Measurements from ENCODE around the gene CHAD.
A peak's percentile ranks its signal among the peaks of the same experiment; 100 is the strongest.

The CHAD gene

GRCh38 chr17:50440172-50440837 lies 28.4 kb downstream of the CHAD start:
- H3K27ac Mint-ChIP-seq: peak overlapping the region; percentile 60
- TF ChIP-seq CTCF (IDR thresholded peaks at IDR 0.05): no peak
- peaks cover 4% of the 10 kb centered on the region for H3K36me3 Mint-ChIP-seq (ENCODE audit: low read depth)

GRCh38 chr17:50439008-50439407 lies 29.7 kb downstream of the CHAD start:
- Mint-ChIP-seq H3K4me3 (no peak overlapping the region), H3K27ac (no peak overlapping the region), H3K4me1 (peaks cover 10% of the 10 kb centered on the region), H3K27me3 (ENCODE audit: low read depth, poor library complexity) (no peaks in the 10 kb centered on the region), H3K9me3 (no peaks in the 10 kb centered on the region), H3K36me3 (ENCODE audit: low read depth) (peaks cover 4% of the 10 kb centered on the region)
- DNase-seq: no peak
- TF ChIP-seq CTCF (IDR thresholded peaks at IDR 0.05): no peak

More at GRCh38 chr17:50440172-50440837, 28.4 kb downstream of the CHAD start:
- Mint-ChIP-seq H3K4me1 (peaks cover 20% of the 10 kb centered on the region), H3K27me3 (ENCODE audit: low read depth, poor library complexity) (no peaks in the 10 kb centered on the region), H3K9me3 (no peaks in the 10 kb centered on the region), H3K4me3 (no peak overlapping the region)
- DNase-seq: no peak

GRCh38 chr17:50437409-50437808 lies 31.3 kb downstream of the CHAD start:
- no peak overlapping the region for H3K27ac Mint-ChIP-seq
- H3K9me3 Mint-ChIP-seq: no peaks in the 10 kb centered on the region
- peaks cover 1% of the 10 kb centered on the region for H3K4me1 Mint-ChIP-seq
- H3K27me3 Mint-ChIP-seq (ENCODE audit: low read depth, poor library complexity): no peaks in the 10 kb centered on the region
- H3K36me3 Mint-ChIP-seq (ENCODE audit: low read depth): peaks cover 4% of the 10 kb centered on the region
- DNase-seq: no peak
- H3K4me3 Mint-ChIP-seq: no peak overlapping the region
- TF ChIP-seq CTCF (IDR thresholded peaks at IDR 0.05): no peak

GRCh38 chr17:50432125-50432762 lies 36.4 kb downstream of the CHAD start:
- H3K4me1 Mint-ChIP-seq: peaks cover 44% of the 10 kb centered on the region
- no peak for TF ChIP-seq CTCF (IDR thresholded peaks at IDR 0.05)
- no peaks in the 10 kb centered on the region for H3K9me3 Mint-ChIP-seq
- H3K36me3 Mint-ChIP-seq (ENCODE audit: low read depth): peaks cover 4% of the 10 kb centered on the region
- peaks cover 6% of the 10 kb centered on the region for H3K27me3 Mint-ChIP-seq (ENCODE audit: low read depth, poor library complexity)
- DNase-seq: no peak
- H3K27ac Mint-ChIP-seq: no peak overlapping the region
- no peak overlapping the region for H3K4me3 Mint-ChIP-seq

- H3K9me3 Mint-ChIP-seq: no peaks in the 10 kb centered on the region
- H3K27ac Mint-ChIP-seq: peak overlapping the region; percentile 7
- H3K4me1 Mint-ChIP-seq: peaks cover 52% of the 10 kb centered on the region
- H3K36me3 Mint-ChIP-seq (ENCODE audit: low read depth): no peaks in the 10 kb centered on the region
- TF ChIP-seq CTCF (IDR thresholded peaks at IDR 0.05): no peak
- DNase-seq: peak; percentile 11
- H3K4me3 Mint-ChIP-seq: peak overlapping the region; percentile 32
- H3K27me3 Mint-ChIP-seq (ENCODE audit: low read depth, poor library complexity): peaks cover 9% of the 10 kb centered on the region
Measured at GRCh38 chr17:50430821-50431618, 37.7 kb downstream of the CHAD start.

All from nephron progenitor cell (in vitro differentiated cells).